Measurements from ENCODE around the gene ADGRL3.

DNA sequence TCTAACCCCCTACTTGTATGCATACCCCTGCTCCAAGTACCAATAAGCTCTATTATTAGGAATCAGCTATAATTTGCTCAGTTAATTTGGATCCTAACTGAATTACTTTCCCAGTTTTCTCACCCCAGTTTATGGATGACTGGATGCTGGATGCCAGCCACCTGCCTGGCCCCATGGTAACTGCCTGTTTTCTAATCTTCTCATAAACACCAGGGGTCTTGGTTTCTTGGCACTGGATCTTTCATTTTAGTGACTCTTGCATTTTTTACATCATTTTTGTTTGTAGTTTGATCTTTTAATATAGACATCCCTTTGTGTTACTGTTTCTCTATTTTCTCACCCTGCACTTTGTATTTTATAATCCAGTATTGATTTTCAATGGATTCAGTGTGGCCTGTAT, 246.8 kb downstream of the ADGRL3 start:
- TF ChIP-seq, protein P1, sequence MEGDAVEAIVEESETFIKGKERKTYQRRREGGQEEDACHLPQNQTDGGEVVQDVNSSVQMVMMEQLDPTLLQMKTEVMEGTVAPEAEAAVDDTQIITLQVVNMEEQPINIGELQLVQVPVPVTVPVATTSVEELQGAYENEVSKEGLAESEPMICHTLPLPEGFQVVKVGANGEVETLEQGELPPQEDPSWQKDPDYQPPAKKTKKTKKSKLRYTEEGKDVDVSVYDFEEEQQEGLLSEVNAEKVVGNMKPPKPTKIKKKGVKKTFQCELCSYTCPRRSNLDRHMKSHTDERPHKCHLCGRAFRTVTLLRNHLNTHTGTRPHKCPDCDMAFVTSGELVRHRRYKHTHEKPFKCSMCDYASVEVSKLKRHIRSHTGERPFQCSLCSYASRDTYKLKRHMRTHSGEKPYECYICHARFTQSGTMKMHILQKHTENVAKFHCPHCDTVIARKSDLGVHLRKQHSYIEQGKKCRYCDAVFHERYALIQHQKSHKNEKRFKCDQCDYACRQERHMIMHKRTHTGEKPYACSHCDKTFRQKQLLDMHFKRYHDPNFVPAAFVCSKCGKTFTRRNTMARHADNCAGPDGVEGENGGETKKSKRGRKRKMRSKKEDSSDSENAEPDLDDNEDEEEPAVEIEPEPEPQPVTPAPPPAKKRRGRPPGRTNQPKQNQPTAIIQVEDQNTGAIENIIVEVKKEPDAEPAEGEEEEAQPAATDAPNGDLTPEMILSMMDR (conservative IDR thresholded peaks at IDR 0.05 in 1 of 2, IDR thresholded peaks at IDR 0.05 in 1 of 2; ENCODE audit: low read depth in 1 of 2, low read length in 2 of 2): no peak
- no peak for TF ChIP-seq EZH2 (IDR thresholded peaks at IDR 0.05; ENCODE audit: low read length, missing control alignments)
